HG03432 (cell line): Measurements from ENCODE around the gene ATP6V0B.

ENCODE experiments used
- ATAC-seq: cut with Tn5 transposase; IDR thresholded peaks from one replicate; pipeline ENCODE4 v1.9.1; 2021; ENCODE audit warnings: mild to moderate bottlenecking, moderate library complexity; ENCODE audit not compliant: unreplicated experiment

Gene ATP6V0B

GRCh38 chr1:44024903-44025525, 50.3 kb downstream of the ATP6V0B start:
- no peak for ATAC-seq

GRCh38 chr1:44025816-44026215, 51.1 kb downstream of the ATP6V0B start:
- no peak for ATAC-seq

- no peak for ATAC-seq
Observed at GRCh38 chr1:44027320-44027719, 52.6 kb downstream of the ATP6V0B start.
